GM12891 (cell line): ENCODE measurements around the gene TNFAIP3.

ENCODE experiments used
- PAX5 ChIP-seq: IDR thresholded peaks from 2 replicates; pipeline ENCODE4 v1.6.1; 2011; ENCODE audit warnings: low read length, moderate library complexity, mild to moderate bottlenecking; ENCODE audit not compliant: insufficient read depth, severe bottlenecking
- POLR2A ChIP-seq: IDR thresholded peaks from 2 replicates; pipeline ENCODE4 v1.6.1; 2011; ENCODE audit warnings: low read depth, low read length, control low read depth
- POLR2AphosphoS5 ChIP-seq: IDR thresholded peaks from 2 replicates; pipeline ENCODE4 v1.6.1; 2011; ENCODE audit warnings: low read depth, low read length, control low read depth
- POU2F2 ChIP-seq: IDR thresholded peaks from 2 replicates; pipeline ENCODE4 v1.6.1; 2011; ENCODE audit warnings: low read depth, mild to moderate bottlenecking, control low read depth, low read length, moderate library complexity
- SPI1 ChIP-seq: IDR thresholded peaks from 2 replicates; pipeline ENCODE4 v1.6.1; 2011; ENCODE audit warnings: low read depth, low read length, control low read depth
- TAF1 ChIP-seq: IDR thresholded peaks from 2 replicates; pipeline ENCODE4 v1.6.1; 2011; ENCODE audit warnings: low read depth, low read length, control low read depth

DNA sequence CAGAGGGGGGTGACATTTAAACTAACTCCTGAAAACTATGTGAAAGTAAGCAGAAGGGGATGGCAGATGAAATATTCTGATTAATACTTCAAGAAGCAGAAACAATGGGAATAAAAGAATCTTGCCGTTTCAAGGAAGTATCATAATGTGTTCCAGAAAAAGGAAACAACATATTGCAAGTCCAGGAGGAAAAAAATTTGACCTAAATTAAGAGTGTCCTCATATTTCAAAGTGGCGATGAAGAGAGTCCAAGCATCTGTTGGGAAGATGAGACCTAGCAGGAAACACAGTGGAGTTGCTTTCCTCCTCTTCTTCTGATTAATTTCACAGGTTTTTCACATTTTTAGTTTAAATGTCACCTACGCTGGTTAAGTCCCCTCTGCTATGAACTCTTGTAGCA is 45.6 kb upstream of the TNFAIP3 start:
- TF ChIP-seq TAF1 (no peak), POLR2A (no peak), POLR2AphosphoS5 (no peak), POU2F2 (no peak), PAX5 (no peak), SPI1 (no peak)
